NB4 (cell line): ENCODE data around the gene MAGEC3.

ENCODE experiments used
- POLR2A ChIP-seq: IDR thresholded peaks from 2 replicates; pipeline ENCODE4 v1.6.1; 2011; ENCODE audit warnings: mild to moderate bottlenecking; ENCODE audit not compliant: insufficient read length; ENCODE audit errors: extremely low read depth
- TF ChIP-seq, protein P1 (sequence below): IDR thresholded peaks from one replicate; pipeline ENCODE4 v1.5.1; 2012; ENCODE audit warnings: low read depth, low read length

DNA sequence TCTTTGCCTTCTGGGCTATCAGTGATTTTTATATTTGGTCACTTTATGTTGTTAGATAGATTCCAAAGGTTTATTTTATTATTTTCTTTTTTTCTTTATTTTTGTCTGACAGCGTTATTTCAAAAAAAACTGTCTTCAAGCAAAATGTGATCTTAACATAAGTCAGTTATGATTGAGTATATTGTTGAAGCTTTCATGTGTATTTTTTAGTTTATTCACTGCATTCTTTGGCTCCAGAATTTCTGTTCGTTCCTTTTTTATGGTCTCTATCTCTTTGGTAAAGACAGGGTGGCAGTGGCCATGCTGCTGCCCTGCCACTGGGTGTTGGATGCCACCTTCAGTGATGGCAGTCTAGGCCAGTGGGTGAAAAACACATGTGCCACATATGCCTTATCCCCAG lies at the start of gene MAGEC3:
- TF ChIP-seq, protein P1, sequence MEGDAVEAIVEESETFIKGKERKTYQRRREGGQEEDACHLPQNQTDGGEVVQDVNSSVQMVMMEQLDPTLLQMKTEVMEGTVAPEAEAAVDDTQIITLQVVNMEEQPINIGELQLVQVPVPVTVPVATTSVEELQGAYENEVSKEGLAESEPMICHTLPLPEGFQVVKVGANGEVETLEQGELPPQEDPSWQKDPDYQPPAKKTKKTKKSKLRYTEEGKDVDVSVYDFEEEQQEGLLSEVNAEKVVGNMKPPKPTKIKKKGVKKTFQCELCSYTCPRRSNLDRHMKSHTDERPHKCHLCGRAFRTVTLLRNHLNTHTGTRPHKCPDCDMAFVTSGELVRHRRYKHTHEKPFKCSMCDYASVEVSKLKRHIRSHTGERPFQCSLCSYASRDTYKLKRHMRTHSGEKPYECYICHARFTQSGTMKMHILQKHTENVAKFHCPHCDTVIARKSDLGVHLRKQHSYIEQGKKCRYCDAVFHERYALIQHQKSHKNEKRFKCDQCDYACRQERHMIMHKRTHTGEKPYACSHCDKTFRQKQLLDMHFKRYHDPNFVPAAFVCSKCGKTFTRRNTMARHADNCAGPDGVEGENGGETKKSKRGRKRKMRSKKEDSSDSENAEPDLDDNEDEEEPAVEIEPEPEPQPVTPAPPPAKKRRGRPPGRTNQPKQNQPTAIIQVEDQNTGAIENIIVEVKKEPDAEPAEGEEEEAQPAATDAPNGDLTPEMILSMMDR = no peak
- TF ChIP-seq POLR2A = no peak
